A549 (cell line): ENCODE measurements around the gene BABAM1. TPM values are rescaled to one million over a fixed set of nuclear protein-coding genes. Genes with fewer than 3 reads are reported as not detected.

Experiments
- ATAC-seq, 2 experiments: fragments of 200-7000 bp in 1 of 2; fragments of >200 bp in 1 of 2; cut with Nextera tagmentation in 1 of 2; cut with Tn5 transposase in 1 of 2; 3 replicates each; pipeline versions ENCODE4 v1.8.0 to v1.9.1; 2018 to 2020; ENCODE audit warnings: mild to moderate bottlenecking in 1 of 2, moderate library complexity in 1 of 2
- CTCF ChIA-PET: fragments of 300-600 bp; sonication (Branson Sonifier 250); formaldehyde crosslinking; extraction: SDS; loops from one replicate; lab custom pipeline; 2021; ENCODE audit warnings: antibody characterized with exemption, inconsistent platforms; lab: Yijun Ruan, JAX
- POLR2A ChIA-PET: fragments of 350-600 bp; formaldehyde crosslinking; extraction: SDS; loops from one replicate; lab custom pipeline; 2021; ENCODE audit warnings: antibody characterized with exemption, inconsistent platforms; lab: Yijun Ruan, JAX
- DNase-seq, 2 experiments: peaks; one replicate each; pipeline versions ENCODE4 v3.0.0 to v3.0.0-alpha.2; 2011 to 2016; ENCODE audit warnings: low read depth in 1 of 2, low spot score in 1 of 2
- FAIRE-seq: peaks from 2 replicates; lab custom pipeline; 2011; peaks lifted over from hg19 to GRCh38; lab: Jason Lieb, UNC
- H3K27ac ChIP-seq, 2 experiments: fragments of >200 bp; sonication (Bioruptor Twin); formaldehyde crosslinking; 3 replicates each; pipeline ENCODE4 v1.5.1; 2016 to 2017
- H3K4me1 ChIP-seq: fragments of >200 bp; sonication (Bioruptor Twin); formaldehyde crosslinking; 3 replicates; pipeline ENCODE4 v1.6.1; 2016
- H3K4me2 ChIP-seq: fragments of >200 bp; sonication (Bioruptor Twin); formaldehyde crosslinking; 3 replicates; pipeline ENCODE4 v1.6.1; 2016
- H3K4me3 ChIP-seq: fragments of >200 bp; sonication (Bioruptor Twin); formaldehyde crosslinking; 3 replicates; pipeline ENCODE4 v1.5.1; 2016
- H3K9me3 ChIP-seq: fragments of >200 bp; sonication (Bioruptor Twin); formaldehyde crosslinking; 3 replicates; pipeline ENCODE4 v1.6.1; 2016
- CBX2 ChIP-seq: fragments of 200-600 bp; sonication (generic); IDR thresholded peaks from 2 replicates; pipeline ENCODE4 v1.6.1; 2016; ENCODE audit warnings: low read depth, mild to moderate bottlenecking, borderline replicate concordance
- CBX8 ChIP-seq: fragments of 200-600 bp; sonication (generic); IDR thresholded peaks from 2 replicates; pipeline ENCODE4 v1.6.1; 2016
- CHD2 ChIP-seq: fragments of 150-350 bp; IDR thresholded peaks from 2 replicates; pipeline ENCODE4 v1.6.1; 2014; ENCODE audit warnings: low read length; ENCODE audit not compliant: partially characterized antibody
- CTCF ChIP-seq: fragments of >200 bp; sonication (Bioruptor Twin); formaldehyde crosslinking; IDR thresholded peaks from 3 replicates; pipeline ENCODE4 v1.5.1; 2016
- EP300 ChIP-seq, 2 experiments: fragments of >200 bp; sonication (Bioruptor Twin); formaldehyde crosslinking; IDR thresholded peaks; 2 replicates in 1 of 2; 3 replicates in 1 of 2; pipeline ENCODE4 v1.6.1; 2016 to 2017
- HDAC2 ChIP-seq: fragments of 200-600 bp; sonication (generic); IDR thresholded peaks from 2 replicates; pipeline ENCODE4 v1.6.1; 2016
- HMGXB4 ChIP-seq: fragments of 250-450 bp; sonication (Bioruptor Pico); IDR thresholded peaks from 2 replicates; pipeline ENCODE4 v1.5.0; 2021; ENCODE audit warnings: mild to moderate bottlenecking, moderate library complexity, borderline replicate concordance
- HOXB5 ChIP-seq: fragments of 250-450 bp; sonication (Bioruptor Pico); IDR thresholded peaks from 2 replicates; pipeline ENCODE4 v1.5.0; 2020; ENCODE audit warnings: mild to moderate bottlenecking, moderate library complexity
- MAFK ChIP-seq: fragments of 450-650 bp; IDR thresholded peaks from 2 replicates; pipeline ENCODE4 v1.6.1; 2014; ENCODE audit not compliant: partially characterized antibody
- MYC ChIP-seq: IDR thresholded peaks from 2 replicates; pipeline ENCODE4 v1.6.1; 2012; ENCODE audit warnings: mild to moderate bottlenecking, inconsistent platforms, low read length, improper control_type of control experiment, borderline replicate concordance
- NR3C1 ChIP-seq: fragments of >200 bp; sonication (Bioruptor Twin); formaldehyde crosslinking; IDR thresholded peaks from 3 replicates; pipeline ENCODE4 v1.6.1; 2017
- PHF8 ChIP-seq: fragments of 200-600 bp; sonication (generic); IDR thresholded peaks from 2 replicates; pipeline ENCODE4 v1.6.1; 2016; ENCODE audit warnings: low read depth, mild to moderate bottlenecking, antibody characterized with exemption, moderate library complexity, borderline replicate concordance
- RAD21 ChIP-seq, 2 experiments: fragments of >200 bp in 1 of 2; sonication (Bioruptor Twin) in 1 of 2; formaldehyde crosslinking in 1 of 2; IDR thresholded peaks in 1 of 2; conservative IDR thresholded peaks in 1 of 2; 2 replicates in 1 of 2; 3 replicates in 1 of 2; pipeline ENCODE4 v1.6.1; 2012 to 2018; ENCODE audit warnings: inconsistent platforms in 1 of 2
- RCOR1 ChIP-seq: fragments of 150-350 bp; IDR thresholded peaks from 2 replicates; pipeline ENCODE4 v1.6.1; 2014; ENCODE audit warnings: antibody characterized with exemption, low read length, low read depth
- RFX5 ChIP-seq: fragments of 450-650 bp; IDR thresholded peaks from 2 replicates; pipeline ENCODE4 v1.7.1; 2014; ENCODE audit warnings: antibody characterized with exemption, mild to moderate bottlenecking, moderate library complexity
- SREBF2 ChIP-seq: fragments of 450-650 bp; IDR thresholded peaks from 2 replicates; pipeline ENCODE4 v1.6.1; 2014; ENCODE audit warnings: mild to moderate bottlenecking, moderate library complexity
- TP53 ChIP-seq: fragments of 250-450 bp; sonication (Bioruptor Pico); IDR thresholded peaks from 2 replicates; pipeline ENCODE4 v1.5.0; 2021; ENCODE audit warnings: mild to moderate bottlenecking, moderate library complexity
- ZC3H11A ChIP-seq: fragments of 450-650 bp; IDR thresholded peaks from 2 replicates; pipeline ENCODE4 v1.6.1; 2014; ENCODE audit warnings: antibody characterized with exemption, mild to moderate bottlenecking
- ZFP36 ChIP-seq: fragments of 450-650 bp; IDR thresholded peaks from 2 replicates; pipeline ENCODE4 v1.6.1; 2014; ENCODE audit warnings: borderline replicate concordance; ENCODE audit not compliant: partially characterized antibody
- ZNF302 ChIP-seq: fragments of 250-450 bp; sonication (Bioruptor Pico); IDR thresholded peaks from 2 replicates; pipeline ENCODE4 v1.9.0; 2021; ENCODE audit warnings: inconsistent platforms, mild to moderate bottlenecking, moderate library complexity
- WGBS: methylation state at CpG from one replicate; pipeline ENCODE4 v1.1.6; 2017; ENCODE audit errors: missing lambda C conversion rate; 5-methylcytosine and 5-hydroxymethylcytosine counted together
- polyA plus RNA-seq, 4 experiments: library from polyadenylated mRNA; depleted of rRNA in 3 of 4; stranded (reverse); fragments of >200 nt; fragmentation: RNase III in 1 of 4; extraction: RNeasy Plus Mini Kit Qiagen cat#74134 plus additional on column Dnase treatment in 1 of 4; gene quantifications; 2 replicates in 3 of 4; 3 replicates in 1 of 4; pipeline ENCODE4 v1.2.3, GENCODE V29; 2011 to 2017

The BABAM1 gene
- polyA plus RNA-seq, 2 of the 4 experiments (the other 2 are of a cell fraction): 56.0 to 67.6 TPM

- Histone ChIP-seq H3K4me3 (no peak overlapping the region), H3K27ac (peak overlapping the region in 1 of 2 experiments; percentile 42; a peak in 1 of 6 replicates), H3K9me3 (no peaks in the 10 kb centered on the region), H3K4me1 (peaks cover 4% of the 10 kb centered on the region; the same call in 2 of the 3 replicates), H3K4me2 (no peak overlapping the region)
- ChIA-PET POLR2A (no interaction called here), CTCF (interaction anchor here (0.8 to 2.8 kb wide), 3 partner anchors 12 to 40 kb away, joined by 3 to 12 read pairs (median 4); partner anchors contain the start of gene OCEL1)
- TF ChIP-seq EP300 (IDR thresholded peaks at IDR 0.05) (no peak), CBX2 (no peak), ZNF302 (no peak), CTCF (no peak), PHF8 (no peak), NR3C1 (no peak)
- FAIRE-seq (no peak), DNase-seq (no peak), ATAC-seq (no peak)
- 77% methylated on average over 7 of the region's 7 CpGs for WGBS
These were observed 1.2 kb upstream of the BABAM1 start for GRCh38 chr19:17266026-17266425.

- POLR2A ChIA-PET: interaction anchor here (0.5 to 1.2 kb wide), 11 partner anchors 8 to 74 kb away, joined by 3 to 7 read pairs (median 3); partner anchors contain the start of genes DDA1, OCEL1 and USE1
- no peak for DNase-seq
- Histone ChIP-seq H3K9me3 (no peaks in the 10 kb centered on the region), H3K4me1 (peaks cover 4% of the 10 kb centered on the region; the same call in 2 of the 3 replicates), H3K4me2 (no peak overlapping the region), H3K27ac (peak overlapping the region in 1 of 2 experiments; percentile 42; a peak in 2 of 6 replicates), H3K4me3 (no peak overlapping the region)
- TF ChIP-seq MAFK (no peak), EP300 (IDR thresholded peaks at IDR 0.05) (no peak), CTCF (no peak), RCOR1 (no peak), TP53 (no peak), RFX5 (no peak), HMGXB4 (CRISPR knock-in tag) (no peak), HDAC2 (no peak), HOXB5 (CRISPR knock-in tag) (no peak), CHD2 (no peak), MYC (no peak), ZFP36 (no peak), RAD21 (conservative IDR thresholded peaks at IDR 0.05 in 1 of 2, IDR thresholded peaks at IDR 0.05 in 1 of 2) (no peak), SREBF2 (no peak), ZC3H11A (no peak), CBX8 (no peak)
- CTCF ChIA-PET: interaction anchor here (0.6 to 1.9 kb wide), 3 partner anchors 16 to 239 kb away, joined by 3 to 8 read pairs (median 4); partner anchors contain the start of gene ANKLE1
- ATAC-seq: no peak
- FAIRE-seq: no peak
- 93% methylated on average over 12 of the region's 12 CpGs for WGBS
These were observed 661 bp upstream of the BABAM1 start for GRCh38 chr19:17266589-17266974.
